Muscle layer of colon (tissue), 2 donors: ENCODE results near the gene RAB7A.
"Not testable (repeated sequence)": the region's sequence is repeated elsewhere in the genome, so short reads cannot be mapped to it uniquely, and the experiment has no call there.

ENCODE experiments used
- H3K27ac ChIP-seq: one replicate; pipeline ENCODE4 v1.7.0; 2013; ENCODE audit warnings: low read depth, mild to moderate bottlenecking, low read length, moderate library complexity
- H3K27me3 ChIP-seq, 2 donors: one replicate each; pipeline ENCODE4 v1.7.0; 2013; ENCODE audit warnings: low read length in 2 of 2, mild to moderate bottlenecking in 2 of 2; ENCODE audit not compliant: insufficient read depth in 2 of 2, control insufficient read depth in 1 of 2
- H3K36me3 ChIP-seq: one replicate; pipeline ENCODE4 v1.7.0; 2013; ENCODE audit warnings: mild to moderate bottlenecking, low read length; ENCODE audit not compliant: insufficient read depth
- H3K4me1 ChIP-seq: one replicate; pipeline ENCODE4 v1.7.0; 2013; ENCODE audit warnings: mild to moderate bottlenecking, low read length; ENCODE audit not compliant: insufficient read depth
- H3K4me3 ChIP-seq, 2 donors: one replicate each; pipeline ENCODE4 v1.7.0; 2013; ENCODE audit warnings: low read length in 2 of 2, low read depth in 1 of 2, mild to moderate bottlenecking in 1 of 2, moderate library complexity in 1 of 2
- H3K9ac ChIP-seq: one replicate; pipeline ENCODE4 v1.7.0; 2013; ENCODE audit warnings: low read length
- H3K9me3 ChIP-seq: one replicate; pipeline ENCODE4 v1.7.0; 2013; ENCODE audit warnings: mild to moderate bottlenecking, low read length
- donor health status: abdominal sarcoma.
- donor health status: Adenocarcinoma of cecum.

The RAB7A gene

DNA sequence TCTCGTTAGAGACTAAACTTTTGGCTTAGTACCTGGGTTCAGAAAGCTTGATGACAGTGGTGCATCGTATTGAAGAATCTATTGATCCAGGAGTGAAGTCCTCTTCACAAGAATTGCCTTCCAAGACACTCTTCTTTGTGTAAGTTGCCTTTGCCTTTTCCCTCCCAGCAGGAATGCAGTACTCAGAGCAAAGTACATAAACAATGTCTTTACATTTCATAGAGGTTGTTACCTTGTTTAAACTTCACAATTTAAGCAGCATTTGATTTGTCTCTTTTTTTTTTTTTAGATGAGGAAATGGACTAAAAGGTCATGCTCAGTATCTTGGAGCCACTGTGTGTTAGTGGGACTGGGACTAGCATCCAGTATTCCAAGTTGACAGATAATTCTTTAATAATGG lies 9.9 kb downstream of the RAB7A start:
- H3K36me3 ChIP-seq, result no peaks in the 10 kb centered on the region
- H3K27ac ChIP-seq, result no peak overlapping the region
- no peak overlapping the region for H3K9ac ChIP-seq
- no peaks in the 10 kb centered on the region for H3K9me3 ChIP-seq
- H3K27me3 ChIP-seq, result no peaks in the 10 kb centered on the region
- H3K4me1 ChIP-seq, result peaks cover 50% of the 10 kb centered on the region
- H3K4me3 ChIP-seq, result no peak overlapping the region

DNA sequence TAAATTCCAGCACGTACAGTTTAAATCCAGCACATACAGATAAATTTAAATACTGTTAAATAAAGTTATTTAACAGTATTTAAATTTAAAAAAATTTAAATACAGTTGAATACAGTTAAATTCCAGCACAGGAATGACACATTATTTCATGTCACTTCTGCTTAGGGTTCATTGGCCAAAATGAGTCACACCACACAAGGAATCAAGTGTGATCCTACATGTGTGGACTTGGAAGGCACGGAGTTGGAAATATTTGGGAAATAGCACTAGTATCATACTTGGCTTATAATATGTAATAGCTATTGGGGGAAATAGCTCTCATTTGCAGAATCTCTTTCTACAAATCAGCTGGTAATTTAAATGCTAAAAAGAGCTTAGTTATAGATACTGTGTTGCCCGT lies 10.6 kb downstream of the RAB7A start:
- H3K27ac ChIP-seq, result no peak overlapping the region
- peaks cover under 1% of the 10 kb centered on the region for H3K36me3 ChIP-seq
- peaks cover 46% of the 10 kb centered on the region for H3K4me1 ChIP-seq
- H3K9ac ChIP-seq, result no peak overlapping the region
- H3K9me3 ChIP-seq, result no peaks in the 10 kb centered on the region
- no peak overlapping the region for H3K4me3 ChIP-seq
- H3K27me3 ChIP-seq, result no peaks in the 10 kb centered on the region

DNA sequence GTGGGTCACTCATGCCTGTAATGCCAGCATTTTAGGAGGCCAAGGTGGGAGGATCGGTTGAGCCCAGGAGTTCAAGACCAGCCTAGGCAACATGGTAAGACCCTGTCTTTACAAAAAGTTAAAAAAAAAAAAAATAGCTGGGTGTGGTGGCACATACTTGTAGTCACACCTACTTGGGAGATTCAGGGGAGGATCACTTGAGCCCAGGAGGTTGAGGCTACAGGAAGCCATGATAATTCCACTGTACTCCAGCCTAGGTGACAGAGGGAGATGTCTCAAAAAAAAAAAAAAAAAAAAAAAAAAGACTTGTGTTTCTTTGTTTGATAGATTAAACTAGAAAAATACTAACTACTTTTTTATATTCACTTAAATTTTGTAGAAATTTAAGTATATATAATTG lies 14.6 kb downstream of the RAB7A start:
- H3K27me3 ChIP-seq, result no peaks in the 10 kb centered on the region
- H3K4me3 ChIP-seq, result no peak overlapping the region
- H3K9me3 ChIP-seq, result no peaks in the 10 kb centered on the region
- H3K36me3 ChIP-seq, result peaks cover 5% of the 10 kb centered on the region
- no peak overlapping the region for H3K27ac ChIP-seq
- no peak overlapping the region for H3K9ac ChIP-seq
- H3K4me1 ChIP-seq, result peaks cover 12% of the 10 kb centered on the region

DNA sequence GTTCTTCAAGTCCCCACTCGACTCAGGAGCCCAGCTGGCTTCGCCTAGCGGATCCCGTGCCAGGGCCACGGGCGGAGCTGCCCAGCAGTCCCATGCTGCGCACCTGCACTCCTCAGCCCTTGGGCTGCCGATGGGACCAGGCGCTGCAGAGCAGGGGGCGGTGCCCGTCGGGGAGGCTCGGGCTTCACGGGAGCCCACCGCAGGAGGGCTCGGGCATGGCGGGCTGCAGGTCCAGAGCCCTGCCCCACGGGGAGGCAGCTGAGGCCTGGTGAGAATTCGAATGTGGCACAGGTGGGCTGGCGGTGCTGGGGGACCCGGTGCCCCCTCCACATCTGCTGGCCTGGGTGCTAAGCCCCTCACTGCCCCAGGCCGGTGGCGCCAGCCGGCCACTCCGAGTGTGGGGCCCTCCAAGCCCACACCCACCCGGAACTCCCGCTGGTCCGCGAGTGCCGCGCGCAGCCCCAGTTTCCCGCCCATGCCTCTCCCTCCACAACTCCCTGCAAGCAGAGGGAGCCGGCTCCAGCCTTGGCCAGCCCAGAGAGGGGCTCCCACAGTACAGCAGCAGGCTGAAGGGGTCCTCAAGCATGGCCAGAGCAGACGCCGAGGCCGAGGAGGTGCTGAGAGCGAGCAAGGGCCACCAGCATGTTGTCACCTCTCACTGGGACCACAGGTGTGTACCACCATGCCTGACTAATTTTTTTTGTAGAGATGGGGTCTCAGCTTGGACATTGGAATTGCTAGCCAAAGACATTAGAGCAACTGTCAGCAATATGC lies 17.0 kb downstream of the RAB7A start:
- no peaks in the 10 kb centered on the region for H3K9me3 ChIP-seq
- H3K27ac ChIP-seq, result no peak overlapping the region
- peaks cover 9% of the 10 kb centered on the region for H3K4me1 ChIP-seq
- H3K4me3 ChIP-seq, result no peak overlapping the region
- H3K9ac ChIP-seq, result no peak overlapping the region
- H3K27me3 ChIP-seq, result no peaks in the 10 kb centered on the region
- peaks cover 5% of the 10 kb centered on the region for H3K36me3 ChIP-seq

DNA sequence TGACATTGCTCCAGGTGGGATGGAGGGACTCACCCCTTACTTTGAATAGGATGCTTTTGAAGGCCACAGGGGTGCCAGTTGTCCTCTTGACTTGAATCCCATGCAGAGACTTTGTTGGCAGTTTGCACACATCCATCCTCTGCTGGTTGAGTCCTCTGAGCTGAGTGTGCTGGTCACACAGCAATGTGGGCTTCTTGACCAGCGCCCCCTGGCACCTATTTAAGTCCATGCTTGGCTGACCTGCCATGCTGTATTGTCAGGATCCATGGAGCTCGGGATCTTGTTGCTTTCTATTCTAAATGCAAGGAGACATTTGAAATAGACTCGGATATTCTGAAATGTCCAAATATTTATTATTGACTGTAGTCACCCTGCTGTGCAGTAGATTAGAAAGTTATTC lies 19.8 kb downstream of the RAB7A start:
- H3K9me3 ChIP-seq, result no peaks in the 10 kb centered on the region
- no peak overlapping the region for H3K27ac ChIP-seq
- no peak overlapping the region for H3K4me3 ChIP-seq
- no peak overlapping the region for H3K9ac ChIP-seq
- H3K36me3 ChIP-seq, result peaks cover 5% of the 10 kb centered on the region
- peaks cover 28% of the 10 kb centered on the region for H3K4me1 ChIP-seq
- H3K27me3 ChIP-seq, result no peaks in the 10 kb centered on the region

DNA sequence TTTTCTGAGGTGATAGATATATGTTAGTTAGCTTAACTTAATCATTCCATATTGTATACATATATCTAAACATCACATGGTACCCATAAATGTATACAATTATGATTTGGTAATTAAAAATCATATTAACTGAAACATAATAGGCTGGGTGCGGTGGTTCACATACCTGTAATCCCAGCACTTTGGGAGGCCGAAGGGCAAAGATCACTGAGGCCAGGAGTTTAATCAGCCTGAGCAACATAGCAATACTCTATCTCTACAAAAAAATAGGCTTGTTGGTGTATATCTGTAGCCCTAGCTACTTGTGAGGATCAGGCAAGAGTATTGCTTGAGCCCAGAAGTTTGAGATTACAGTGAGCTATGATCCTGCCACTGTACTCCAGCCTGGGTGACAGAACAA lies 20.9 kb downstream of the RAB7A start:
- peaks cover 24% of the 10 kb centered on the region for H3K4me1 ChIP-seq
- no peaks in the 10 kb centered on the region for H3K9me3 ChIP-seq
- H3K4me3 ChIP-seq, result no peak overlapping the region
- no peaks in the 10 kb centered on the region for H3K27me3 ChIP-seq
- no peak overlapping the region for H3K27ac ChIP-seq
- H3K9ac ChIP-seq, result no peak overlapping the region
- peaks cover 2% of the 10 kb centered on the region for H3K36me3 ChIP-seq

DNA sequence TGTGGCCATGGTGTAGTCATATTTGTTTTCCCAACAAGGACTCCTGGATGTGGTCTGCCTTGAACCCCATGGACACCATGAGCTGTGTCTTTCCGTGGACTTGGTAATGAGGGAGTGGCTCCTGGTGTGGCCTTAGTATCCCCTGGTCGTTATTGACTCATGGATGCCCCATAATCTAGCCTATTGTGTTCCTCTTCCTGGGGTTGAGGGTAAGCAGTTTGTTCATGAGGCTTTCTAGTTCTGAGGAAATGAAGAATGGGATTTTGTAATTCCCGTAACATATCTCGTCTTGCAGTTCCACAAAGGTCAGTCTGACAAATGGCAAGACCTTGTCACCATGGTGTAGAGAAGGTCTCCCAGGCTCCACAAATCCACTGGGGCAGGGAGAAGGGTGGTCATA lies 22.6 kb downstream of the RAB7A start:
- H3K4me3 ChIP-seq, result no peak overlapping the region
- no peaks in the 10 kb centered on the region for H3K9me3 ChIP-seq
- H3K4me1 ChIP-seq, result peaks cover 24% of the 10 kb centered on the region
- H3K36me3 ChIP-seq, result no peaks in the 10 kb centered on the region
- H3K27ac ChIP-seq, result no peak overlapping the region
- no peak overlapping the region for H3K9ac ChIP-seq
- H3K27me3 ChIP-seq, result no peaks in the 10 kb centered on the region

DNA sequence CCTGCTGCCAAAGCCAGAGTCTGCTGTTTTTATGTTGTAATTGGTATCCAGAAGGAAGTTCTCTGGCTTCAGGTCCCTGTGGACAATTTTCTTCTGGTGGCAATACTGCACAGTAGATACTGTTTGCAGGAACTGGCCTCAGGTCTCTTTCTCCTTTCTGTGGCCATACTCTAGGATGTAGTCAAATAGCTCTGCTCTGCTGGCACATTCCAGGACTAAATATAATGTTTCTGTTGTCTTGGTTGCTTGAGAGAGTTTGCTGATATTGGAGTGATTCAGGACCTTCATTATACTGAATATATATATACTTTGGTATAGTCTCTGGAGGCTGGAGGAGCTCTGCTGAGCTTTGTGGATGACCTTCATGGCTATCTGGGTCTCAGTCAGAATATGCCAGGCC lies 23.1 kb downstream of the RAB7A start:
- H3K9ac ChIP-seq, result no peak overlapping the region
- H3K36me3 ChIP-seq, result no peaks in the 10 kb centered on the region
- H3K4me1 ChIP-seq, result peaks cover 24% of the 10 kb centered on the region
- H3K9me3 ChIP-seq, result no peaks in the 10 kb centered on the region
- H3K27ac ChIP-seq, result no peak overlapping the region
- H3K27me3 ChIP-seq, result no peaks in the 10 kb centered on the region
- no peak overlapping the region for H3K4me3 ChIP-seq

DNA sequence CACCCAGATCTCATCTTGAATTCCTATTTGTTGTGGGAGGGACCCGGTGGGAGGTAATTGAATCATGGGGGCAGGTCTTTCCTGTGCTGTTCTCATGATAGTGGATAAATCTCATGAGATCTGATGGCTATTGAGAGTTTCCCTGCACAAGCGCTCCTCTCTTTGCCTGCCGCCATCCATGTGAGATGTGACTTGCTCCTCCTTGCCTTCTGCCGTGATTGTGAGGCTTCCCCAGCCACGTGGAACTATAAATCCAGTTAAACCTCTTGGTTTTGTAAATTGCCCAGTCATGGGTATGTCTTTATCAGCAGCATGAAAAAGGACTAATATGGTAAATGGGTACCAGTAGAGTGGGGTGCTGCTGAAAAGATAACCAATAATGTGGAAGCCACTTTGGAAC lies 23.6 kb downstream of the RAB7A start:
- not testable (repeated sequence) for H3K9me3 ChIP-seq, H3K27ac ChIP-seq
- H3K4me1 ChIP-seq, result peaks cover 24% of the 10 kb centered on the region

DNA sequence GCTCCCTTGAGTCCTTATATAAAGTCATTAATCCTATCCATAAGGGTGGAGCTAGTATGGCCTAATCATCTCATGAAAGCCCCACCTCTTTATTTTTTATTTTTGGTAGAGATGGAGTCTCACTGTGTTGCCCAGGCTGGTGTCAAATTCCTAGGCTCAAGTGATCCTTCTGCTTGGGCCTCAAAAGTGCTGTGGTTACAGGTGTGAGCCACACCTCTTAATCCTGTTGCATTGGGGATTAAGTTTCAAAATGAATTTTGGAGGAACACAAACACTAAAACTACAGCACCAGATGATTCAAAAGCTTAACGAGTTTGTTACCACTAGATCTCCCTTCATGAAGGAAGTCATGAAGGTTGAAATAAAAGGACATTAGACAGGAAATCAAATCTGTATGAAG lies 27.7 kb downstream of the RAB7A start:
- Histone ChIP-seq H3K27me3 (no peaks in the 10 kb centered on the region), H3K9ac (no peak overlapping the region), H3K27ac (no peak overlapping the region), H3K4me3 (no peak overlapping the region), H3K9me3 (no peaks in the 10 kb centered on the region), H3K4me1 (peaks cover 15% of the 10 kb centered on the region), H3K36me3 (no peaks in the 10 kb centered on the region)

More for the DNA sequence above, 23.6 kb downstream of the RAB7A start:
- not testable (repeated sequence) for H3K4me3 ChIP-seq, H3K27me3 ChIP-seq, H3K36me3 ChIP-seq, H3K9ac ChIP-seq

DNA sequence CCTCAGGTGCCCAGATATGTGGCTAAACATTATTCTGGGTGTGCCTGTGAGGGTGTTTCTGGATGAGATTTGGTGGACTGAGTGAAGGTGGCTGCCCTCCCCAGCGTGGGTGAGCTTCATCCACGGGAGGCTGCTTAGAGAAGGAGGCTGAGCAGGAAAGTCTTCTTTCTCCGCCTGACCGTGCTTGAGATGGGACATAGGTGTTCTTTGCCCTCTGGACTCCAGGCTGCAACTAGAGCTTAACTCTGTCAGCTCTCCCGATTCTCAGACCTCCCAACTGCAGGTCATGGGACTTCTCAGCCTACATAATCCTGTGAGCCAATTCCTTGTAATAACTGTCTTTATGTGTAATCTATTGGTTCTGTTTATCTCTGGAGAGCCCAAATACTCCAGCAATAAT lies 34.1 kb downstream of the RAB7A start:
- peaks cover 31% of the 10 kb centered on the region for H3K4me1 ChIP-seq
- H3K27ac ChIP-seq, result no peak overlapping the region
- H3K9me3 ChIP-seq, result no peaks in the 10 kb centered on the region
- no peaks in the 10 kb centered on the region for H3K36me3 ChIP-seq
- H3K4me3 ChIP-seq, result no peak overlapping the region
- H3K27me3 ChIP-seq, result no peaks in the 10 kb centered on the region
- H3K9ac ChIP-seq, result no peak overlapping the region

DNA sequence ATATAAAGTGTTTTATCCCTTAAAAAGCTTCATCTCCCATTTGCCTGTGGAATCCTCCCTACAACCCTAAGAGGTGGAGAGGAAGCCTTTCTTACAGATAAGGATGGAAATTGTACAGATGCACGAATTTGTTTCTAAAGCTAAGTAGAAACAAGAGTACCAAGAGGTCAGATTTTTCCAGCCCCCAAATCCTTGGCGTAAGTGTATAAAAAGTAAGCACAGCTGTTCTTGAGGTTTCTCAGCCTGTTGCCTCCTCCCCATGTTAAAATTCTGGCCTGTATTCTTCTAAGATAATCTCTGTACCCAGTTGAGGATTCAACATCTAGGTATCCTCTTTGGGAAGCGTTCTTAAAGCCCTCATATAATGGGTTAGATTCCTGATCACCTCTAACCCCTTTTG lies 34.9 kb downstream of the RAB7A start:
- H3K36me3 ChIP-seq, result no peaks in the 10 kb centered on the region
- no peak overlapping the region for H3K27ac ChIP-seq
- H3K9me3 ChIP-seq, result no peaks in the 10 kb centered on the region
- H3K4me1 ChIP-seq, result peaks cover 31% of the 10 kb centered on the region
- H3K9ac ChIP-seq, result no peak overlapping the region
- H3K4me3 ChIP-seq, result no peak overlapping the region
- no peaks in the 10 kb centered on the region for H3K27me3 ChIP-seq
